ENCODE measurements around the gene ACAA1.

- peak; percentile 87 for TF ChIP-seq CTCF (conservative IDR thresholded peaks at IDR 0.05; ENCODE audit: low read depth, low read length)
- no peak for TF ChIP-seq EZH2phosphoT487 (IDR thresholded peaks at IDR 0.05; ENCODE audit: borderline replicate concordance, low read length)
- no peak for TF ChIP-seq EZH2 (IDR thresholded peaks at IDR 0.05; ENCODE audit: low read length, unreplicated experiment)
These were observed 19.0 kb downstream of the ACAA1 start for GRCh38 chr3:38117748-38118420.

Data from PC-3 (cell line).